SK-N-SH (cell line): ENCODE data around the gene WASF2. TPM values are rescaled to one million over a fixed set of nuclear protein-coding genes. Genes with fewer than 3 reads are reported as not detected.

ENCODE experiments used
- CTCF ChIA-PET: fragments of 300-600, 350-600 bp; formaldehyde crosslinking; extraction: SDS; loops from one replicate; lab custom pipeline; 2021; lab: Yijun Ruan, JAX
- POLR2A ChIA-PET: fragments of 350-600 bp; sonication (Branson Sonifier 250); formaldehyde crosslinking; extraction: SDS; loops from one replicate; lab custom pipeline; 2020; ENCODE audit warnings: antibody characterized with exemption, inconsistent platforms; lab: Yijun Ruan, JAX
- DNase-seq: peaks from one replicate; pipeline ENCODE4 v3.0.0; 2012
- H2AFZ ChIP-seq: fragments of 200-600 bp; sonication (generic); 2 replicates; pipeline ENCODE4 v1.8.1; 2016; ENCODE audit warnings: antibody characterized with exemption, mild to moderate bottlenecking, low read depth
- H3F3A ChIP-seq: fragments of 200-600 bp; sonication (generic); replicated peaks from 2 replicates; pipeline ENCODE3; 2016; ENCODE audit warnings: antibody characterized with exemption, mild to moderate bottlenecking; ENCODE audit not compliant: insufficient read depth
- H3K27ac ChIP-seq, 2 experiments: fragments of 200-500 bp in 1 of 2; fragments of 200-600 bp in 1 of 2; sonication (Bioruptor generic) in 1 of 2; sonication (generic), shearing (Covaris generic) in 1 of 2; 2 replicates each; pipeline versions ENCODE4 v1.5.1 to v1.6.1; 2014 to 2016; ENCODE audit warnings: low read depth in 2 of 2, inconsistent platforms in 1 of 2, low read length in 1 of 2, mild to moderate bottlenecking in 1 of 2, mixed read lengths in 1 of 2
- H3K27me3 ChIP-seq: fragments of 200-600 bp; sonication (generic), shearing (Covaris generic); 2 replicates; pipeline ENCODE4 v1.6.1; 2016; ENCODE audit warnings: mixed run types; ENCODE audit not compliant: insufficient read depth
- H3K36me3 ChIP-seq, 2 experiments: fragments of 200-500 bp in 1 of 2; fragments of 200-600 bp in 1 of 2; sonication (Bioruptor generic) in 1 of 2; sonication (generic) in 1 of 2; replicated peaks in 1 of 2; 2 replicates each; pipeline versions ENCODE3 to v1.5.1; 2014 to 2016; ENCODE audit warnings: low read length in 1 of 2, mild to moderate bottlenecking in 1 of 2; ENCODE audit not compliant: insufficient read depth in 2 of 2, control insufficient read depth in 1 of 2
- H3K4me1 ChIP-seq, 2 experiments: fragments of 200-500 bp in 1 of 2; fragments of 200-600 bp in 1 of 2; sonication (Bioruptor generic) in 1 of 2; sonication (generic), shearing (Covaris generic) in 1 of 2; 2 replicates each; pipeline versions ENCODE4 v1.5.1 to v1.6.1; 2014 to 2016; ENCODE audit warnings: low read depth in 1 of 2, low read length in 1 of 2, mixed run types in 1 of 2; ENCODE audit not compliant: insufficient read depth in 2 of 2, control insufficient read depth in 1 of 2
- H3K4me2 ChIP-seq: fragments of 200-600 bp; sonication (generic), shearing (Covaris generic); 2 replicates; pipeline ENCODE4 v1.6.1; 2017; ENCODE audit warnings: mixed run types
- H3K4me3 ChIP-seq, 2 experiments: fragments of 200-500 bp in 1 of 2; fragments of 200-600 bp in 1 of 2; sonication (Bioruptor generic) in 1 of 2; sonication (generic), shearing (Covaris generic) in 1 of 2; 2 replicates each; pipeline versions ENCODE4 v1.5.1 to v1.8.1; 2014 to 2016; ENCODE audit warnings: low read depth in 2 of 2, inconsistent platforms in 1 of 2, low read length in 1 of 2, mild to moderate bottlenecking in 1 of 2, mixed read lengths in 1 of 2, moderate library complexity in 1 of 2
- H3K79me2 ChIP-seq: fragments of 200-600 bp; sonication (generic); 2 replicates; pipeline ENCODE4 v1.8.1; 2017; ENCODE audit warnings: mild to moderate bottlenecking; ENCODE audit not compliant: insufficient read depth
- H3K9ac ChIP-seq: fragments of 200-600 bp; sonication (generic); 2 replicates; pipeline ENCODE4 v1.6.1; 2017; ENCODE audit warnings: mixed run types
- H3K9me2 ChIP-seq: fragments of 200-600 bp; sonication (generic); 2 replicates; pipeline ENCODE4 v1.6.1; 2017; ENCODE audit warnings: mixed run types
- H3K9me3 ChIP-seq: fragments of 200-600 bp; sonication (generic); 2 replicates; pipeline ENCODE4 v1.6.1; 2017; ENCODE audit warnings: mixed run types, mild to moderate bottlenecking, moderate library complexity
- H4K20me1 ChIP-seq: fragments of 200-600 bp; sonication (generic); 2 replicates; pipeline ENCODE4 v1.6.1; 2017; ENCODE audit warnings: mild to moderate bottlenecking, mixed run types; ENCODE audit not compliant: insufficient read depth
- EP300 ChIP-seq, 2 experiments: IDR thresholded peaks; 2 replicates each; pipeline versions ENCODE4 v1.4.0 to v1.6.1; 2012; ENCODE audit warnings: borderline replicate concordance in 1 of 2, low read depth in 1 of 2, low read length in 1 of 2
- GATA2 ChIP-seq: sonication (generic); formaldehyde crosslinking; IDR thresholded peaks from 2 replicates; pipeline ENCODE4 v1.5.0; 2020; ENCODE audit warnings: mild to moderate bottlenecking, missing genetic modification reagents
- IRF3 ChIP-seq: fragments of 150-350 bp; IDR thresholded peaks from 2 replicates; pipeline ENCODE4 v1.6.1; 2016; ENCODE audit warnings: mild to moderate bottlenecking, low read depth, low read length
- JUND ChIP-seq: IDR thresholded peaks from 2 replicates; pipeline ENCODE4 v1.4.0; 2012
- POLR2AphosphoS5 ChIP-seq: IDR thresholded peaks from 2 replicates; pipeline ENCODE4 v1.6.1; 2012; ENCODE audit warnings: low read depth, low read length
- RAD21 ChIP-seq: IDR thresholded peaks from 2 replicates; pipeline ENCODE4 v1.6.1; 2012; ENCODE audit warnings: mild to moderate bottlenecking, low read length
- RCOR1 ChIP-seq: fragments of 150-350 bp; IDR thresholded peaks from 2 replicates; pipeline ENCODE4 v1.6.1; 2017; ENCODE audit warnings: antibody characterized with exemption, low read length
- REST ChIP-seq: IDR thresholded peaks from 2 replicates; pipeline ENCODE4 v1.6.1; 2012; ENCODE audit warnings: mild to moderate bottlenecking, low read depth, low read length, moderate library complexity
- RFX5 ChIP-seq: IDR thresholded peaks from 2 replicates; pipeline ENCODE4 v1.6.1; 2012; ENCODE audit warnings: mild to moderate bottlenecking, improper control_type of control experiment, low read length
- RXRA ChIP-seq: IDR thresholded peaks from 2 replicates; pipeline ENCODE4 v1.4.0; 2012; ENCODE audit warnings: low read depth, mild to moderate bottlenecking, borderline replicate concordance
- SIN3A ChIP-seq: IDR thresholded peaks from 2 replicates; pipeline ENCODE4 v1.6.1; 2012; ENCODE audit warnings: low read depth, mild to moderate bottlenecking, low read length, moderate library complexity, borderline replicate concordance
- TCF12 ChIP-seq: IDR thresholded peaks from 2 replicates; pipeline ENCODE4 v1.4.0; 2012
- TEAD4 ChIP-seq: IDR thresholded peaks from 2 replicates; pipeline ENCODE4 v1.4.0; 2012; ENCODE audit warnings: mild to moderate bottlenecking, borderline replicate concordance; ENCODE audit not compliant: insufficient read depth
- WGBS: methylation state at CpG from one replicate; pipeline ENCODE4 v1.1.6; 2017; ENCODE audit warnings: low lambda C conversion rate; 5-methylcytosine and 5-hydroxymethylcytosine counted together
- polyA plus RNA-seq, 3 experiments: library from polyadenylated mRNA; depleted of rRNA; stranded (reverse); fragments of >200 nt; gene quantifications; 2 replicates each; pipeline ENCODE4 v1.2.3, GENCODE V29; 2012
- TF ChIP-seq, protein P1 (sequence below): fragments of 150-350 bp; IDR thresholded peaks from 2 replicates; pipeline ENCODE4 v1.6.1; 2017; ENCODE audit warnings: antibody characterized with exemption, low read length, low read depth, borderline replicate concordance
- TF ChIP-seq, protein P2 (sequence below): IDR thresholded peaks from 2 replicates; pipeline ENCODE4; 2012

The WASF2 gene
- polyA plus RNA-seq, 1 of the 3 experiments (the other 2 are of a cell fraction): 27.1 TPM

DNA sequence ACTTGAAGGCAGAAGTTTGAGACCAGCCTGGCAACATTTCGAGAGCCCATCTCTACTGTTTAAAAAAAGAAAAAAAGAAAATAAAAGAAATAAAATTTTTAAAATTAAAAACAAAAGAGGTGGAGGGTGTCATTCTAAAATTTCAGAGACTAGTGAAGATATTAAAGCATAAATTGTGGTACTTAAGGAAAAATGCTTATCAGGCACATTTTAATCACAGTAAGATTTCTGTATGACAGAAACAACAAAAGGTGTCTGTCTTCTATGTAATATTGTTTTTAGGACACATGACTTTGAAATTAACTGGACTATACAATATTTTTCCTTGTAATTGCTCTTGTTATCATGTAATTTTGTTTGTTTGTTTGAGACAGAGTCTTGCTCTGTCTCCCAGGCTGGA, 4.6 kb downstream of the WASF2 start (continued):
- TF ChIP-seq RAD21: no peak
- TF ChIP-seq JUND: no peak

DNA sequence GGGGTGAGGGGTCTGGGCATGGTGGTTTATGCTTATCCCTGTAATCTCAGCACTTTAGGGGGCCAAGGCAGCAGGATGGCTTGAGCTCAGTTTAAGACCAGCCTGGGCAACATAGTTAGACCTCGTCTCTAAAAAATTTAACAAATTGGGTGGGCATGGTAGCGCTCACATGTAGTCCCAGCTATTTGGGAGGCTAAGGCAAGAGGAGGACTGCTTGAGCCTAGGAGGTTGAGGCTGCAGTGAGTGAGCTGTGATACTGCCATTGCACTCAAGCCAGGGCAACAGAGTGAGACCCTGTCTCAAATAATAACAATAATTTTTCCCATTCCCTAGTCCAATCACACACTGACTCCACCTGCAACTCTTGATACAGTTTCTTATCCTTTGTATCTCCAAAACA, 6.3 kb downstream of the WASF2 start:
- peaks cover 96% of the 10 kb centered on the region for H3K79me2 ChIP-seq
- TF ChIP-seq REST (no peak), SIN3A (no peak), IRF3 (no peak), RAD21 (no peak), RCOR1 (no peak), RFX5 (no peak), EP300 (IDR thresholded peaks at IDR 0.05; ENCODE audit: borderline replicate concordance in 1 of 2, low read depth in 1 of 2, low read length in 1 of 2) (no peak), GATA2 (CRISPR knock-in tag) (no peak), TEAD4 (no peak), POLR2AphosphoS5 (no peak), RXRA (no peak), TCF12 (no peak)
- TF ChIP-seq, protein P1, sequence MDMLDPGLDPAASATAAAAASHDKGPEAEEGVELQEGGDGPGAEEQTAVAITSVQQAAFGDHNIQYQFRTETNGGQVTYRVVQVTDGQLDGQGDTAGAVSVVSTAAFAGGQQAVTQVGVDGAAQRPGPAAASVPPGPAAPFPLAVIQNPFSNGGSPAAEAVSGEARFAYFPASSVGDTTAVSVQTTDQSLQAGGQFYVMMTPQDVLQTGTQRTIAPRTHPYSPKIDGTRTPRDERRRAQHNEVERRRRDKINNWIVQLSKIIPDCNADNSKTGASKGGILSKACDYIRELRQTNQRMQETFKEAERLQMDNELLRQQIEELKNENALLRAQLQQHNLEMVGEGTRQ: no peak
- TF ChIP-seq, protein P2, sequence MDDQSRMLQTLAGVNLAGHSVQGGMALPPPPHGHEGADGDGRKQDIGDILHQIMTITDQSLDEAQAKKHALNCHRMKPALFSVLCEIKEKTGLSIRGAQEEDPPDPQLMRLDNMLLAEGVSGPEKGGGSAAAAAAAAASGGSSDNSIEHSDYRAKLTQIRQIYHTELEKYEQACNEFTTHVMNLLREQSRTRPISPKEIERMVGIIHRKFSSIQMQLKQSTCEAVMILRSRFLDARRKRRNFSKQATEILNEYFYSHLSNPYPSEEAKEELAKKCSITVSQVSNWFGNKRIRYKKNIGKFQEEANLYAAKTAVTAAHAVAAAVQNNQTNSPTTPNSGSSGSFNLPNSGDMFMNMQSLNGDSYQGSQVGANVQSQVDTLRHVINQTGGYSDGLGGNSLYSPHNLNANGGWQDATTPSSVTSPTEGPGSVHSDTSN: no peak
- ChIA-PET CTCF (no interaction called here), POLR2A (no interaction called here)
- H3K4me2 ChIP-seq: no peak overlapping the region
- WGBS: 100% methylated on average over 1 of the region's 2 CpGs
- no peak for DNase-seq
- no peak overlapping the region for H3K4me3 ChIP-seq
- no peak overlapping the region for H2AFZ ChIP-seq
- H3K27me3 ChIP-seq: no peaks in the 10 kb centered on the region
- H3K9me2 ChIP-seq: no peaks in the 10 kb centered on the region
- H3K27ac ChIP-seq: no peak overlapping the region
- H3F3A ChIP-seq: peaks cover 7% of the 10 kb centered on the region
- H4K20me1 ChIP-seq: peaks cover 77% of the 10 kb centered on the region
- no peaks in the 10 kb centered on the region for H3K9me3 ChIP-seq
- H3K36me3 ChIP-seq: peaks cover 0 to 9% of the 10 kb centered on the region in 2 experiments
- no peak overlapping the region for H3K9ac ChIP-seq
- peaks cover 6 to 19% of the 10 kb centered on the region in 2 experiments; a peak in 3 of 4 replicates for H3K4me1 ChIP-seq
